Astrocyte of the spinal cord (primary cell): ENCODE measurements around the gene VWA8.

Experiments
- DNase-seq: peaks from one replicate; pipeline ENCODE4 v3.0.0; 2011; ENCODE audit warnings: low read depth, low spot score
- H3K4me3 ChIP-seq: 2 replicates; pipeline ENCODE4 v1.5.1; 2011; ENCODE audit warnings: low read depth, mild to moderate bottlenecking, low read length, moderate library complexity
- in situ Hi-C: cut with HindIII; loops from 2 replicates; pipeline ENCODE4 v1.10.0; 2017; ENCODE audit warnings: low sequenced_read_pairs
- TF ChIP-seq, protein P1 (sequence below): IDR thresholded peaks from 2 replicates; pipeline ENCODE4 v1.5.1; 2012; ENCODE audit warnings: low read depth, mild to moderate bottlenecking, low read length, inconsistent platforms

Gene VWA8

DNA sequence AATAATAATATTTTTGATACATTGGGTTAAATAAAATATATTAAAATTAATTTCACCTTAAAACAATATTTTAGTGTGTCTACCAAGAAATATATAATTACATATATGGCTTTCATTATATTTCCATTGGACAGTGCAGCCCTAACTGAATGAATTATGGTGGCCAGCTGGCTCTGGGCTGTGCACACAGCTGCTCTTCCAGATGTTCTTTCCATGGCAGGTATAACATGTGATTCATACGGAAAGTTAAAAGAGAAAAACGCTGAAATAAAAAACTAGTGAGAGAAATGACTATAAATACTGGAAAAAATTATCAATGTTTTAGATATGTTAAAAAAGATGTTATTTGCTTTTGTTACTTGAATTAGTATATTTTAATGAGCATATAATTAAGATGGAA is 287.3 kb downstream of the VWA8 start:
- TF ChIP-seq, protein P1, sequence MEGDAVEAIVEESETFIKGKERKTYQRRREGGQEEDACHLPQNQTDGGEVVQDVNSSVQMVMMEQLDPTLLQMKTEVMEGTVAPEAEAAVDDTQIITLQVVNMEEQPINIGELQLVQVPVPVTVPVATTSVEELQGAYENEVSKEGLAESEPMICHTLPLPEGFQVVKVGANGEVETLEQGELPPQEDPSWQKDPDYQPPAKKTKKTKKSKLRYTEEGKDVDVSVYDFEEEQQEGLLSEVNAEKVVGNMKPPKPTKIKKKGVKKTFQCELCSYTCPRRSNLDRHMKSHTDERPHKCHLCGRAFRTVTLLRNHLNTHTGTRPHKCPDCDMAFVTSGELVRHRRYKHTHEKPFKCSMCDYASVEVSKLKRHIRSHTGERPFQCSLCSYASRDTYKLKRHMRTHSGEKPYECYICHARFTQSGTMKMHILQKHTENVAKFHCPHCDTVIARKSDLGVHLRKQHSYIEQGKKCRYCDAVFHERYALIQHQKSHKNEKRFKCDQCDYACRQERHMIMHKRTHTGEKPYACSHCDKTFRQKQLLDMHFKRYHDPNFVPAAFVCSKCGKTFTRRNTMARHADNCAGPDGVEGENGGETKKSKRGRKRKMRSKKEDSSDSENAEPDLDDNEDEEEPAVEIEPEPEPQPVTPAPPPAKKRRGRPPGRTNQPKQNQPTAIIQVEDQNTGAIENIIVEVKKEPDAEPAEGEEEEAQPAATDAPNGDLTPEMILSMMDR: no peak
- no peak for DNase-seq
- H3K4me3 ChIP-seq: no peak overlapping the region
- in situ Hi-C loops: no loop called here

DNA sequence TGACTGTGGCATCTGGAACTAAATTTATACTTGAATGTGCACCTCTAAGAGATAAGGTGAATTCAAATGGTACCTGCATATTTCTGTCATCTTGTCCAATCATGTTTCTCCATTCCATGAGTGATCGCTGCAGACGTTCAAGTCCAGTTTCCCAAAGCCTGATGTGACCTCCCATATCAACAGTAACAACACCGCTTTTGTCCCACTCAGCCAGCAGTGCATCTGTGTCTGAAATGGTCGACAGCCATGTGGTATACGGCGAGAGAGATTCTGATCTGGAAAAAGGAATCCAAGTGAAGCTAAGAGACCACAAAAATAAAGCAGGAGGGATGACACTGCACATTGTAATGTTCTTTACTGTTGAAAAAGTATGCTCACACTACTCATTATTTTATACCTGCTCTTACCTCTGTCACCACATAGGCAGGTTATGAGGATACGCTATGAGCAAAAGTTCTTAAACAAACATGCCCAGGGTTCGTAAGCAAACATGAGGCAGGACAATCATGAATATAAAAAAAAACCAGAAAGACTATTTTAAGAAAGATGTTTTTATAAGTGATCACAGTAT is 290.0 kb downstream of the VWA8 start:
- TF ChIP-seq, protein P1: no peak
- DNase-seq: no peak
- in situ Hi-C loops: no loop called here
- no peak overlapping the region for H3K4me3 ChIP-seq

DNA sequence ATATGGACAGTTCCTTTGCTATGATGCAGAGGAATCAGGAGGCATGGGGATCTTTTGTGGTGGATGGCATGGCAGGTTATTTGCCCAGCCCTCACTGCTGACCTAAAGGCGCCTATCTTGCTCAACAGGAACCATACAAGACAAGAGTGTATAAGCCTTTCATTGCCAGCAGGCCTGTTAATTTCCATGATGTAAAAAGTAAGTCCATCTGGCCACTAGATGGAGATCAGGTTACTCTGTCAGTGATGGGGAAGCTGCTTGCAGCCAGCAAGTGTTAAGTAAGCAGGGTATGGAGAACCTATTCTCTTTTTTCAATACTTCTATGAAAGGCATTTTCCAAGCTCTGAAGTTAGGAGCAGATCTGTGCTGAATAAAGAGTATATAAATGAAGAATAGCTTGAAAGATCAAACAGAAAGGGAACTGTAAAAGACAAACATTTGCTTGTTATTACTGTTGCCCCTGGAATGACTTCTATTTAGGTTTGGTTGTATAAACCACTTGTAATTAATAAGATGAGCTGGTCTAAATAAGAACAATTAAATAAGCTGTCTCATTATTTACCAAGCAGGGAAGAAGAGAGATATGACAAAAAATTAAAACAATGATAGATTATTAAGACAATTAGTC is 292.7 kb downstream of the VWA8 start:
- DNase-seq: peak; percentile 96
- TF ChIP-seq, protein P1: peak; percentile 75
- no peak overlapping the region for H3K4me3 ChIP-seq
- in situ Hi-C loops: no loop called here

DNA sequence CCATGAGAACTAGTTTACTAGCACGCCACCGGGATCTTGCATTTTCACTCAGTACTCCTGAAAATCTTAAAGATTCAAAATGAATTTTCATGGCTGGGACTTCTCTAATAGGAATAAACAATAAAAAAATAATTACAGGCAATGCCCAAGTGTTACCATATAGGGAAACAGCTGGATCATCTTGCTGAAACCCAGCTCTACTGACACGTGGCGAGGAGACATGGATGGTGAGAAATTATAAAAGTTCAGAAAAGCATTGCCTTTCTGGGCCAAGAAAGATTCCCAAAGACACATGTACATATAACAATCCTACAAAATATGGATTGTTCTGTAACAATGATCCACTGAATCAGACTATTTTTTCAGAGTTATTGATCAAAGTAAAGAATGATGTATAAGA is 294.3 kb downstream of the VWA8 start:
- TF ChIP-seq, protein P1: no peak
- in situ Hi-C loops: no loop called here
- no peak for DNase-seq
- no peak overlapping the region for H3K4me3 ChIP-seq

DNA sequence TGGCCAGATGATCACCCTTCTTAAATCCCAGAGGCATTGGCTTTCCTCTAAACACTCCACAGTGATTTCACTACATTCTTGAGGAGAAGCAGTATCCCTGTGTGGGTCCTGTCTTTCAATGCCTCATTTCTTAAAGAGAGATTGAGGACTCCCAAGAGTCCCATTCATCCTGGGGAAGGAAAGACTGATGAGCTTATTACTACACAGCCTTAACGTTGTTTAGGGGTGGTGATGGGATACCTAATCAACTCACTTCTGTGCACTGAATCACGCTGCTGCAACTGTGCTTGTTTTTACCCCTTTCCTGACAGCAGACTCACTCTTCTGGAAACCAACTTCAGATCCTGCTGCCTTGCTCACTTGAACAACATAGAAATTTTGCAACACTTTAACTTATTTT is 300.5 kb downstream of the VWA8 start:
- TF ChIP-seq, protein P1: no peak
- no peak overlapping the region for H3K4me3 ChIP-seq
- DNase-seq: no peak
- in situ Hi-C loops: no loop called here

DNA sequence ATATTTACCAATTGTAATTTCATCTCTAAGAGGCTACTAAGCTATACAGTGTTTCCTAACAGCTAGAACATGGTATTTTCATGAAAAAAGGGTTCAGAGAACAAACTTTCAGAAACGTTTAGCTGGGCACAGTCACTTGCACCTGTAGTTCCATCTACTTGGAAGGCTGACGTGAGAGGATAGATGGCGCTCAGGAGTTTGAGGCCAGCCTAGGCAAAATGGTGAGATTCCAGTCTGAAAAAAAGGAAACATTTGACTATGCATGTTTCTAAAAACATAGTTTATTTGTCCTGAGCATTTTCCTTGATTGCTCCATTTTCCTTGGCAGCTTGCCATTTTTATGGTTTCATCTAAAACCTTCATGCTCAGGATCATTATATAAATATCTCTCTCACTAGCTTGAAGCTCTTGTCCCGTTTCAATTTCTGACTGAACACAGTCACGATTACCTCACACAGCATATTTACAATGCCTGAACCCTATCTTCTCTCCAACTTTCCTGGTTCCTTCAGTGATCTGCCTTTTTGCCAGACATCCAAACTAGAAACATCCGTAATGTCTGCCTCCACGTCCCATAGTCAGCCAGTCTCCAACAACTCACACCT is 302.8 kb downstream of the VWA8 start:
- no peak overlapping the region for H3K4me3 ChIP-seq
- in situ Hi-C loops: no loop called here
- TF ChIP-seq, protein P1: no peak
- DNase-seq: peak; percentile 74
